Cerebellar nuclear complex (tissue), 1 donor: ENCODE measurements around the gene RNF112.
"Not testable (repeated sequence)": the region's sequence is repeated elsewhere in the genome, so short reads cannot be mapped to it uniquely, and the experiment has no call there.

Experiments used
- DNase-seq, 2 experiments: peaks; one replicate each; lab custom pipeline; 2025; lab: John Stamatoyannopoulos, UW

Gene RNF112

DNA sequence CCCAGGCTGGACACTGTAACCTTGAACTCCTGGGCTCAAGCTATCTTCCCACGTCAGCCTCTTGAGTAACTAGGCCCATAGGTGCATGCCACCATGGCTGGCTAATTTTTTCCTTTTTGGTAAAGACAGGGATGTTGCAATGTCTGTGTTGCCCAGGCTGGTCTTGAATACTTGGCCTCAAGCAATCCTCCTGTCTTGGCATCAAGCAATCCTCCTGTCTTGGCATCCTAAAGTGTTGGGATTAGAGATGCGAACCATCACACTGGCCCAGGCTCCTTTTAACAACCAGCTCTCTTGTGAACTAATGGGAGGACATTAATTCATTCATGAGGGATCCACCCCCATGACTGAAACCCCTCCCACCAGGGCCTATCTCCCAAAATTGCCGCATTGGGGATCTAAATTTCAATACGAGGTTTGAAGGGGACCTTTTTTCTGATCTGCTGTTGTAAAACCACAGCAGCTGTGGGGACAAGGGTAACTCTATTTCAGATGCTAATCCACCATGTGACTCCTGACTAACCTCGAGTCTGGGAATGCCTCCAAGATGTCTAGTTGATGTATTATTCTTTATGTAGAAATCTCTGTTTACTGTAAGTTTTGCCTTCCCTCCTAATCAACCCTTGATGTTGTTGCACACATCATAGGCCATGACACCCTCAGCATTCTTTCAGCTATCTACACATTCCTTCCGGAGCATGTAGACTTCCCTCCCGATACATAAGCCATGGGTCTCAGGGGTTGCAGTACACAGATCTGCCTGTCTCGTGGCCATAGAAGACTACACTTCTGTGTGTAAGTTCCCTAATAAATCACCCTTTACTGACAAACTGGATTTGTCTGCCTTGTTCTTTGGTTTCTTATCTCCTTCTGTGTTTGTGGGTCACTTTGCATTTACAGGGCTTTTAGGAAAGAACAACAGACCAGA, 37.6 kb downstream of the RNF112 start:
- no peak for DNase-seq

DNA sequence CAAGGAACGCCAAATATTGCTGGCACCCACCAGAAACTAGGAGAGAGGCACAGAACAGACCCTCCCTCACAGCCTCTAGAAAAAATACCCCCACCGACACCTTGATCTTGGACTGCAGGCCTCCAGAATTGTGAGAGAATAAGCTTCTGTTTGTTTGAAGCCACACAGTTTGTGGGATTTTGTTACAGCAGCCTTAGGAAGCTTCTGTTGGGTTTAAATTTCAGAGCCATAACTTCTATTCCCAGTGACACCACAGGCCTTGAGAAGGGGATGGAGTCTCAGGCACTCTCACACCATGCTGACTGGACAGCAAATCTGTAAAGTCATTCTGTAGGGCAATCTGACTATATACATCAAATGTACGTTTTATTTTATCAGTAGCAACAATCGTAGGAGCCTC, 38.6 kb downstream of the RNF112 start:
- no peak for DNase-seq

DNA sequence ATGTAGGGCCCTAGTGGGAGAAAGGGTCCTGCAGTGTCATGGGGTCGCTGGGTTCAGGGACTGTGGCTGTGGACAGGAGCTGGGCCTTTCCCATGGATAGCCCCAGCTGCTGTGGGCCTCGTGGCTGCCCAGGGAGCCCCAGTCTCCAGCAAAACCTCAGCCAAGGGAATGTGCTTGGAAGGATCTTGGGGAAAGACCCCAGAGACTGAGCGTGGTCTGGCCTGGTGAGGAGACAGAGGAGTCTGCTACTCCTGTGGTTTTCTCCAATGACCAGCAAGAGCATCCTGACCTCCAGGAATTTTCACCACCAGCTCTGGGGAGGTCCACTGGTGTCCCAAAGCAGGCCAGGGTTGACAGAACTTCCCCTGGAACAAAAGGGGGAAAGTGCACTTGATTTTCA, 42.3 kb downstream of the RNF112 start:
- no peak for DNase-seq

DNA sequence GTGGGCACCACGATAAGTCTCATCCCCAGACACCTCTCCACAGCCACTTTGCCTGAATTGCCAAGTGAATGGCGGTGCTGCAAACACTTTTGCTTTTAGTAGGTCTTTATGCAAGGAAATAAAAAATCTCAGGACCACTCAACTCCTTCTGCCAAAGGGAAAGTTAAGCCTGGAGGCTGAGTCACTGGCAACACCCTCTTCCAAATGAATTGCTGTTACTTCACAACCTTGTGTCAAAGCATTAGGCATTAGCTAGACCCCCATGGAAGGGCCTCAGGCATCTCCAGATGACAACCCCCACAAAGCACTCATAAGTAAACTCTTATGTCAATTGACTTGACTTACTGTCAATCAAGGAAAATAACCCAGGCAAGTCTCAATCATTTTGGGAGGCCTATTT, 43.0 kb downstream of the RNF112 start:
- DNase-seq, result no peak

DNA sequence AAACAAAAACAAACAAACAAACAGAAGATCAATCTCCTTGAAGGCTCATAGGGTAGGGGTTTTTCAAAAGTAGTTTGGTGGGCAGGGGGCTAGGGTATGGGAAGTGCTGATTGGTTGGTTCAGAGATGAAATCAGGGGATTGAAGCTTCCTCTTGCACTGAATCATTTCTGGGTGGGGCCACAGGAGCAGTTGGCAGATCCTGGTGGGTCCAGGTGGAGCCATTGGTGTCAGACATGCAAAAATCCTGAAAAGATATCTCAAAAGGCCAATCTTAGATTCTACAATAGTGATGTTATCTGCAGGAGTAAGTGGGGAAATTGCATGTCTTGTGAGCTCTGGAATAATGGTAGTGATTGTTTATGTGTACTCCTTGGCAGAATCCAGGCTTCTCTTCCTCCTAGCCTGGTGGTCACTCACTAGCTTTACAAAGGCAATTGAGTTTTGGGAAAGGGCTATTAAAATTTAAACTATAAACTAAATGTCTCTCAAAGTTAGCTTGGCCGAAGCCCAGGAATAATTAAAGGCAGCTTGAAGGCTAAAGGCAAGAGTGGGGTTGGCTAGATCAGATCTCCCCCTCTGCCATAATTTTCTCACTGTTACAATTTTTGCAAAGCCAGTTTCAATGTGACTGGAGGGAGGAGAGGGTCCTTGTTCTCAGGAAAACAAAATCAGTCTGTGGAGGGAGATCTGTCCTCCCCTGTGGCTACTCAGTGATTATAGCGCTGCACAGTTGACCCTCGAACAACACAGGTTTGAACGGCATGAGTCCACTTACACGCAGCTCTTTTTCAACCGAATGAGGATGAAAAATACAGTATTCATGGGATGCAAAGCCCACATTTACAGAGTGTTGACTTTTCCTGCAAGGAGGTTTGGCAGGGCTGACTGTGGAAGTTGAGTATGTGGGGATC, 45.2 kb downstream of the RNF112 start:
- DNase-seq, result no peak

DNA sequence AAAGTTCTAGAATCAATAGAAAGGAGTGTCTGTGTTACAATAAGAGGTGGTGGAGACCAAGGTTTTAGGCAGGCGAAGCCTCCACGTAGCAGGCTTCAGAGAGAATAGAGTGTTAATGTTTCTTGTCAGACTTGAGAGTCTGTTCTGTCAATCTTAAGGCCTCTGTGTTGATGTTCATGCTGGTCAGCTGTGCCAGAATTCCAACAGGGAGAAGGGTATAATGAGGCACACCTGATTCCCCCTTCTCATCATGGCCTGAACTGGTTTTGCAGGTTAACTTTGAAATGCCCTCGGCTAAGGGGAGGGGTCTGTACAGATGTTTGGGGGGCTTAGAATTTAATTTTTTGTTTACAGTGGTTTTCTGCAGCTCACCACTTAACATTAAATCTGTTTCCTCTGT, 46.0 kb downstream of the RNF112 start:
- no peak for DNase-seq

DNA sequence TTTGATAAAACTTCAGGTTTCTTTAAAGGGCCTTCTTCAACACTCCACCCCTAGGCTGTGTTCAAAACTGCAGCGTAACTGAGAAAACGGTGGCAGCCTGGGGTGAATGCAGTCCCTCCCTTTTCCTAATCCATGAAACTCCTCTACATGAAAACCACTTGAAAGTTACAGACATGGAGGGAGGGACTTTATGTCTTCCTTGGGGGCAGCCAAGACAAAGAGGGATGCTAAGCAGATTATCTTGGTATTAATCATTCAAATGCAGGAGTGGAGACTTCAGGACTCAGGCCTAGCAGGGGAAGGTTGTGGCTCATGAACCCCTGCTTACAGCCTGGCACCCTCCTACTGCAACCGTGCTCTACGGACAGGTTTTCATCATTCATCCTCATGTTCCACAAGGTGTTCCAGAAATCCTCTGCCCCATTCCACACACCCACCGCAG, 46.8 kb downstream of the RNF112 start:
- DNase-seq, result no peak

DNA sequence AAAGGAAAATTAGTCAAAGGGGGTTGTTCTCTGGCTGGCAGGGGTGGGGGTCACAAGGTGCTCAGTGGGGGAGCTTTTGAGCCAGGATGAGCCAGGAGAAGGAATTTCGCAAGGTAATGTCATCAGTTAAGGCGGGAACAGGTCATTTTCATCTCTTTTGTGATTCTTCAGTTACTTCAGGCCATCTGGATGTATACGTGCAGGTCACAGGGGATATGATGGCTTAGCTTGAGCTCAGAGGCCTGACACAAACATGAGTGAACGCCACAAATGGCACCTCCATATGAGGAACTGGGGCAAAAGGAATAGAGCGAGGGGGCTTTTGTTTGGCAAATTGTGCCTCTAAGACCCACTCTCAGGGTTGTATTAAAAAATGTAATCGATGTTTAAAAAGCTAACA, 47.4 kb downstream of the RNF112 start:
- not testable (repeated sequence) for DNase-seq

DNA sequence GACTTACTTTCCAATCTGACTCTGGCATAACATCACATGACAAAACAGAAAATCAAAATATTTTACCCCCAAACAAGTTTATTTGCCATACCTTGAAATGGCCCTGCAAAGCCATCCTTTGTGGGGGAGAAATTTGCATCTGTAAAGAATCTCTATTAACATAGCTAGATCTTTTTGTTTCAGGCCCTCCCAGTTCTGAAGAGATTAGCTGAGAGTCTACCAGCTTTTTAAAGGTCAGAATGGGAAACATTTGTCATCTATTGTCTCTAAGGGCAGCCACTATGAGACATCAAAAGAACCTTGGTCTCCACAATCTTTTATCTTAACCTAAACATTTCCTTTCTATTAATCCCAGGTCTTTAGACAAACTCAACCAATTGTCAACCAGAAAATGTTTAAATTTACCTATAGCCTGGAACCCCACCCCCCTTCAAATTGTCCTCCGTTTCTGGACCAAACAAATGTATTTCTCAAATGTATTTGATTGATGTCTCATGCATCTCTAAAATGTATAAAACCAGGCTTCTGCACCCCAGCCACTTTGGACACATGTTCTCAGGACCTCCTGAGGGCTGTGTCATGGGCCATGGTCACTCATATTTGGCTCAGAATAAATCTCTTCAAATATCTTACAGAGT, 48.1 kb downstream of the RNF112 start:
- not testable (repeated sequence) for DNase-seq

DNA sequence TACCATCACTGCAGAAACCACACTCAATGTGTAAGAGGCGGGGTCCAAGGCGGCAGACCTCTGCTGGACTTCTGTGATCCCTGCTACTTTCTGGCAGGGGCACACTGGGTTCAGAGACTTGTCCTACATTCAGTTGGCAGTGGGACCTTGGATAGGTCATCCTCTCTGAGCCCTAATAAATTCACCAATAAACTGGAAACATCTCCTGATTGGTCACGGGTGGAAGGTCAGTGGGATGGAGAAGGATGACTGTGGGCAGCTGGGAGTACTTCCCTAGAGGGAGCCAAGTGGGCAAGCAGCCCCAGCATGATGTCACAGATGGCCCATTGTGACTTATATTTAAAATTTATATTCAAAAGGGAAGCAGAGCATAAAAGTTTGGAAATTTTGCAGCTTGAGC, 49.7 kb downstream of the RNF112 start:
- DNase-seq, result no peak

DNA sequence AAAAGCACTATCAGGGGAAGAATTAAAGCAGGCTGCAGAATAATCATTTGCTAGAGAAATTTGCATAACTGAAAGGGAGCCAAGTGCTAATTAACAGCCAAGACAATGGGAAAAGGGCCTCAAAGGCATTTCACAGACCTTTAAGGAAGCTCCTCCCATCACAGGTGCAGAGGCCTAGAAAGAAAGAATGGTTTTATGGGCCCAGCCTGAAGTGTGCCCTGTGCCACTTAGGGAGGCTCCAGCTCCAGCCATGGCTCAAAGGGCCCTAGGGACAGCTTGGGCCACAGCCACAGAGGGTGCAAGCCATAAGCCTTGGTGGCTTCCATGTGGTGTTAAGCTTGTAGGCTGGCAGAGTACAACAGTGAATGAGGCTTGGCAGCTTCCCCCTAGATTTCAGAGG, 50.1 kb downstream of the RNF112 start:
- DNase-seq, result no peak

DNA sequence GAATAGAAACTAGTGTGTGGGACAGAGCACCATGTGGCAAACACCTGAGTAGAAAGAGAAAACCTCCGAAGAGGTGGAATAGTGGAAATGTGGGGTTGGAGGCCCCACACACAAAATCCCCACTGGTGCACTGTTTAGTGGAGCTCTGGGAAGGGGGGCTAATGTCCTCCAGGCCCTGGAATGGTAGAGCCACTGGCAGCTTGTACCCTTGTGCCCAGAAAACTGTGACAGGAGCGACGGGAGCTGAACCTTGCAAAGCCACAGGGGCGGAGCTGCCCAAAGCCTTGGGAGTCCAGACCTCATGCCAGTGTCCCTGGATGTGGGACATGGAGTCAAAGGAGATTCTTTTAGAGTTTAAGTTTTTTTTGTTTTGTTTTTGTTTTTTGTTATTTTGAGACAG, 50.6 kb downstream of the RNF112 start:
- DNase-seq, result no peak

DNA sequence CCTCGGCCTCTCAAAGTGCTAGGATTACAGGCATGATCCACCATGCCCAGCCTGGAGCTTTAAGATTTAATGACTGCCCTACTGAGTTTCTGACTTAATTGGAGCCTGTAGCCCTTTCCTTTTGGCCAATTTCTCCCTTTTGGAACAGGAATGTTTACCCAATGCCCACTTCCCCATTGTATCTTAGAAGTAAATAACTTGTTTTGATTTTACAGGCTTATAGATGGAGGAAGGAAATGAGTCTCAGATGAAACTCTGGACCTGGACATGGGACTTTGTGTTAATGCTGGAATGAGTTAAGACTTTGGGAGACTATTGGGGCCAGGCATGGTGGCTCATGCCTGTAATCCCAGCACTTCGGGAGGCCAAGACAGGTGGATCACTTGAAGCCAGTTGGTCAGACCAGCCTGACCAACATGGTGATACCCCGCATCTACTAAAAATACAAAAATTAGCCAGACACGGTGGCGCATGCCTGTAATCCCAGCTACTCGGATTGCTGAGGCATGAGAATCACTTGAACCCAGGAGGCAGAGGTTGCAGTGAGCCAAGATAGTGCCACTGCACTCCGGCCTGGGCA, 51.5 kb downstream of the RNF112 start:
- DNase-seq, result not testable (repeated sequence)

DNA sequence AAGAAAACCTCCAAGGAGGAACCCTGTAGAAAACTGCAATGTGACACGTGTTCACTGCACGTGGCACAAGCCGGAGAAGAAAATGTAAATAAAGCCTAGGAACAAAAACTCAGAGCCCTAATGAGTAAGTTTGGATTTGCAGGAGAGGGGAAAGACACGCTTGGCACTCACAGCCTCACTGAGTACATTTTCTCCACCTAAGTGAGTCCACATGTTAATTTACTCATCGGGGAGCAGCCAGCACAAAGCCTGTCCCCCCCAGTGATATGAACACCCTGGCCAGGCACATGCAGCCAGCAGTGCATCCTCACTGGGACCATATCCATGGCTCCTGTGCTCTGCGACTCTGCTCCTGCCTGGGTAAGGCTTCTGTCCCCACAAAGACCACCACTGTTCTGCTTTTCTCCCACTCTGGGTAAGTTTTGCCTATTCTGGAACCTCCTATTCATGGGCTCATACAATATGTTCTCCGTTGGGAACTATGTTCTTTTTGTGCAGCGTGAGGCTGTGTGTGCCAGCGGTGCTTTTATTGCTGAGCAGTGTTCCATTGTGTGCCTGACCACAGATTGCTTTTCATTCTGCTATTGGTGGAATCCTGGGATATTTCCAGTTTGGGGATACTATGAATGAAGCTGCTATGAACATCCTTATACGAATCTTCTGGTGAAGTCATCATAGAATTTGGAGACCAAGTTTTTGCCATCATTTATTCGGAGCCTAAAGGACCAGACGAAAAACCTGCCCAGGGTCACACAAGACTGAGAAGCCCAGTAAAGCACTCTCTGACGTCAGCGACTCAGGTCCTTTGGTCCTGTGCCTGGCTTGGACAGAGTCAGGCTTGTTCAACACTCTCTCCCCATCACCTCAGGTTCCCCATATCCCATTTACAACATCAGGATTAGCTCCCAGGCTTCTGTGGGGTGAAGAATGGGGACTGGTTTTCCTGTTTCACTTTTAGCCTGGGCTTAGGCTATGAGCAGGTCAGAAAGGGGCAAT, 53.3 kb downstream of the RNF112 start:
- DNase-seq, result no peak
